GM19193 (cell line): Measurements from ENCODE around the gene CDX1.

Experiments
- POLR2A ChIP-seq: IDR thresholded peaks from 4 replicates; pipeline ENCODE4 v1.6.1; 2011; ENCODE audit not compliant: insufficient read depth, insufficient read length; ENCODE audit errors: extremely low read depth

The CDX1 gene

GRCh38 chr5:150161242-150162141 lies 5.1 kb upstream of the CDX1 start:
- no peak for TF ChIP-seq POLR2A

- TF ChIP-seq POLR2A: no peak
Measured at GRCh38 chr5:150162142-150162513, 4.5 kb upstream of the CDX1 start.

- TF ChIP-seq POLR2A: no peak
Measured at GRCh38 chr5:150163035-150163434, 3.5 kb upstream of the CDX1 start.

- no peak for TF ChIP-seq POLR2A
Measured at GRCh38 chr5:150163547-150164059, 3.0 kb upstream of the CDX1 start.

GRCh38 chr5:150164211-150164980 lies 2.2 kb upstream of the CDX1 start:
- TF ChIP-seq POLR2A: no peak

GRCh38 chr5:150166037-150166649 lies 435 bp upstream of the CDX1 start:
- TF ChIP-seq POLR2A: no peak

GRCh38 chr5:150167512-150167850 lies 903 bp downstream of the CDX1 start:
- no peak for TF ChIP-seq POLR2A

GRCh38 chr5:150167908-150168307 lies 1.3 kb downstream of the CDX1 start:
- TF ChIP-seq POLR2A: no peak

- TF ChIP-seq POLR2A: no peak
Measured at GRCh38 chr5:150168864-150169263, 2.3 kb downstream of the CDX1 start.

- TF ChIP-seq POLR2A: no peak
Measured at GRCh38 chr5:150172145-150172544, 5.6 kb downstream of the CDX1 start.

GRCh38 chr5:150172556-150172955 lies 6.0 kb downstream of the CDX1 start:
- no peak for TF ChIP-seq POLR2A

- no peak for TF ChIP-seq POLR2A
Measured at GRCh38 chr5:150173161-150173560, 6.6 kb downstream of the CDX1 start.

- no peak for TF ChIP-seq POLR2A
Measured at GRCh38 chr5:150174285-150174684, 7.7 kb downstream of the CDX1 start.

GRCh38 chr5:150175076-150175475 lies 8.5 kb downstream of the CDX1 start:
- no peak for TF ChIP-seq POLR2A

GRCh38 chr5:150175536-150175935 lies 9.0 kb downstream of the CDX1 start:
- no peak for TF ChIP-seq POLR2A
